K562 (cell line): ENCODE data around the gene TAF1B. TPM values are rescaled to one million over a fixed set of nuclear protein-coding genes. Genes with fewer than 3 reads are reported as not detected.
A peak's percentile ranks its signal among the peaks of the same experiment; 100 is the strongest.

Experiments
- COPS2 ChIP-seq: fragments of 450-650 bp; conservative IDR thresholded peaks from 2 replicates; pipeline ENCODE4 v1.6.1; 2016; ENCODE audit warnings: mild to moderate bottlenecking, moderate library complexity
- EGR1 ChIP-seq: fragments of 450-650 bp; conservative IDR thresholded peaks from 2 replicates; pipeline ENCODE4 v1.6.1; 2017; ENCODE audit warnings: mild to moderate bottlenecking
- KLF1 ChIP-seq: fragments of 450-650 bp; IDR thresholded peaks from 2 replicates; pipeline ENCODE4 v1.6.1; 2016; ENCODE audit warnings: missing genetic modification characterization, missing compliant biosample characterization
- NFE2L1 ChIP-seq: fragments of 450-650 bp; IDR thresholded peaks from 2 replicates; pipeline ENCODE4 v1.6.1; 2016; ENCODE audit warnings: missing genetic modification characterization, low read depth, mild to moderate bottlenecking, missing compliant biosample characterization, moderate library complexity, borderline replicate concordance
- TAF15 ChIP-seq: fragments of 200-400 bp; formaldehyde crosslinking; IDR thresholded peaks from 2 replicates; pipeline ENCODE4 v1.6.1; 2017; ENCODE audit warnings: mild to moderate bottlenecking, low read depth, low read length, moderate library complexity
- ZBTB40 ChIP-seq, 2 experiments: fragments of 450-650 bp in 1 of 2; sonication (generic) in 1 of 2; formaldehyde crosslinking in 1 of 2; IDR thresholded peaks; 2 replicates each; pipeline versions ENCODE4 v1.7.1 to v1.9.0; 2016 to 2022; ENCODE audit warnings: inconsistent platforms in 1 of 2, mild to moderate bottlenecking in 1 of 2, missing genetic modification reagents in 1 of 2
- ZNF197 ChIP-seq: fragments of 200-800 bp; sonication (Bioruptor generic); IDR thresholded peaks from 2 replicates; pipeline ENCODE4 v1.6.1; 2016; ENCODE audit warnings: low read depth, missing genetic modification characterization, missing compliant biosample characterization
- polyA plus RNA-seq, 8 experiments: library from polyadenylated mRNA; depleted of rRNA in 4 of 8; stranded (reverse) in 5 of 8; unstranded in 3 of 8; fragments of >200 nt; fragmentation: Nextera tagmentation in 2 of 8; fragmentation: Illumina TruSeq in 1 of 8; extraction: Ambion mirVana in 2 of 8; extraction: Trizol in 1 of 8; gene quantifications; 2 replicates each; pipeline versions ENCODE4 v1.2.1 to v1.2.3, GENCODE V29; 2011 to 2014; ENCODE audit warnings: inconsistent platforms in 1 of 8, missing spikeins in 1 of 8
- total RNA-seq, 7 experiments: library from RNA; depleted of rRNA in 6 of 7; stranded (reverse); fragments of >200 nt in 6 of 7; fragmentation: Illumina TruSeq in 2 of 7; extraction: Trizol in 2 of 7; gene quantifications; 2 replicates each; pipeline versions ENCODE4 v1.2.1 to v1.2.3, GENCODE V29; 2011 to 2021; ENCODE audit warnings: low replicate concordance in 1 of 7

TAF1B gene
- total and polyA plus RNA-seq, 9 of the 15 experiments (the other 6 are each of a cell fraction or from before 2014, with no cell fraction given) = 8.8 to 25.1 (median 17.3) TPM

GRCh38 chr2:9967053-9967775, 123.9 kb downstream of the TAF1B start (continued):
- no peak for TF ChIP-seq COPS2
- TF ChIP-seq KLF1 (tag) = 0 out of 2 replicates have a peak, but pooled peaks have one; percentile 57
- TF ChIP-seq ZBTB40 (IDR thresholded peaks at IDR 0.05) = no peak
- TF ChIP-seq ZBTB40 (CRISPR knock-in tag; IDR thresholded peaks at IDR 0.05) = no peak
- no peak for TF ChIP-seq TAF15
- TF ChIP-seq NFE2L1 (tag) = no peak
- peak; percentile 35; the same call in 1 of the 2 replicates for TF ChIP-seq EGR1
- no peak for TF ChIP-seq ZNF197 (CRISPR knock-in tag)
